ENCODE data around the gene ME3.

GRCh38 chr11:86606270-86606835 is 66.1 kb downstream of the ME3 start:
- TF ChIP-seq EZH2 (IDR thresholded peaks at IDR 0.05; ENCODE audit: insufficient read depth, poor library complexity, severe bottlenecking): no peak
- no peak for TF ChIP-seq EZH2phosphoT487 (IDR thresholded peaks at IDR 0.05; ENCODE audit: insufficient read depth, low read depth)

Data from GM23248 (cell line).